Adrenal gland (tissue), 5 donors: Measurements from ENCODE around the gene HRH2.

Experiments
- POLR2A ChIP-seq, 2 donors: fragments of 450-650 bp; IDR thresholded peaks; one replicate each; pipeline ENCODE4 v1.6.1; 2017; ENCODE audit warnings: antibody characterized with exemption in 2 of 2, mild to moderate bottlenecking in 2 of 2, moderate library complexity in 1 of 2
- TF ChIP-seq, protein P1 (sequence below), 6 experiments: fragments of 450-650 bp in 4 of 6; fragments of 200-600 bp in 2 of 6; sonication (generic) in 1 of 6; IDR thresholded peaks; 1 replicate in 5 of 6; 2 replicates in 1 of 6; pipeline versions ENCODE4 v1.5.1 to v1.8.0; 2016 to 2021; ENCODE audit warnings: antibody characterized with exemption in 6 of 6, mild to moderate bottlenecking in 2 of 6, moderate library complexity in 1 of 6
- donor health status: DM: no; HTN: no; CAD: no.

DNA sequence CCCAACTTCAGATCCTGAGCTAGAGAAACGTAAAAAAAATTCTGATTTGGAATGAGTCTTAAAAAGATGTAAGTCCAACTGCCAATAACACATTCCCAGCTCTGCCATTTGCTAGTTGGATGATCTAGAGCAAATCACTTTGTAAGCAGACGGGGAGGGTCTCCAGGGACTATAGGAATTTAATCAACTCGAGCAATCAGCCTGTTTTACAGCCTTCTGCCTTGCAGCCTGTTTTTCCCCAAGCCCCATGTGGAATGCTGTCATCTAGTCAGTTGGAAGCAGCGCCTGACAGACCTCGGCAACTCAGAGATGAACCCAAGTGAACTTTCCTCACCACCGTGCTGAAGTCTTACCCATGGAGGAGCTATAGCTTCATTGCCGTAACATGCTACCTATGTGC lies 34.8 kb upstream of the HRH2 start:
- TF ChIP-seq, protein P1, sequence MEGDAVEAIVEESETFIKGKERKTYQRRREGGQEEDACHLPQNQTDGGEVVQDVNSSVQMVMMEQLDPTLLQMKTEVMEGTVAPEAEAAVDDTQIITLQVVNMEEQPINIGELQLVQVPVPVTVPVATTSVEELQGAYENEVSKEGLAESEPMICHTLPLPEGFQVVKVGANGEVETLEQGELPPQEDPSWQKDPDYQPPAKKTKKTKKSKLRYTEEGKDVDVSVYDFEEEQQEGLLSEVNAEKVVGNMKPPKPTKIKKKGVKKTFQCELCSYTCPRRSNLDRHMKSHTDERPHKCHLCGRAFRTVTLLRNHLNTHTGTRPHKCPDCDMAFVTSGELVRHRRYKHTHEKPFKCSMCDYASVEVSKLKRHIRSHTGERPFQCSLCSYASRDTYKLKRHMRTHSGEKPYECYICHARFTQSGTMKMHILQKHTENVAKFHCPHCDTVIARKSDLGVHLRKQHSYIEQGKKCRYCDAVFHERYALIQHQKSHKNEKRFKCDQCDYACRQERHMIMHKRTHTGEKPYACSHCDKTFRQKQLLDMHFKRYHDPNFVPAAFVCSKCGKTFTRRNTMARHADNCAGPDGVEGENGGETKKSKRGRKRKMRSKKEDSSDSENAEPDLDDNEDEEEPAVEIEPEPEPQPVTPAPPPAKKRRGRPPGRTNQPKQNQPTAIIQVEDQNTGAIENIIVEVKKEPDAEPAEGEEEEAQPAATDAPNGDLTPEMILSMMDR (IDR thresholded peaks at IDR 0.05) = no peak
- TF ChIP-seq POLR2A (IDR thresholded peaks at IDR 0.05) = no peak
